Right ventricle myocardium superior (tissue), 1 donor: ENCODE results near the gene DGAT2. TPM values are rescaled to one million over a fixed set of nuclear protein-coding genes. Genes with fewer than 3 reads are reported as not detected.
"Not testable (repeated sequence)": the region's sequence is repeated elsewhere in the genome, so short reads cannot be mapped to it uniquely, and the experiment has no call there.

Experiments
- ATAC-seq: fragments of 200-7000 bp; cut with Tn5 transposase; one replicate; pipeline ENCODE4 v1.9.1; 2020; ENCODE audit warnings: mild to moderate bottlenecking; ENCODE audit not compliant: poor library complexity
- DNase-seq: peaks from one replicate; pipeline ENCODE4 v3.0.0-alpha.2; 2020
- intact Hi-C: fragments of 100-400 bp; cut with DNase I; formaldehyde crosslinking; loops from one replicate; pipeline ENCODE4 v1.11.2; 2022
- total RNA-seq: library from RNA; stranded (reverse); fragmentation: NEBNext Ultra II Directional; extraction: Animal tissue kit (Norgen Biotek cat#: 25700); gene quantifications from one replicate; pipeline ENCODE4 v1.2.1, GENCODE V29; 2021
- donor health status: DM: no; HTN: yes; CAD: no; lungs with severe emphysema.

DGAT2 gene
- total RNA-seq, 1 donor from 2014 or later = 20.7 TPM

DNA sequence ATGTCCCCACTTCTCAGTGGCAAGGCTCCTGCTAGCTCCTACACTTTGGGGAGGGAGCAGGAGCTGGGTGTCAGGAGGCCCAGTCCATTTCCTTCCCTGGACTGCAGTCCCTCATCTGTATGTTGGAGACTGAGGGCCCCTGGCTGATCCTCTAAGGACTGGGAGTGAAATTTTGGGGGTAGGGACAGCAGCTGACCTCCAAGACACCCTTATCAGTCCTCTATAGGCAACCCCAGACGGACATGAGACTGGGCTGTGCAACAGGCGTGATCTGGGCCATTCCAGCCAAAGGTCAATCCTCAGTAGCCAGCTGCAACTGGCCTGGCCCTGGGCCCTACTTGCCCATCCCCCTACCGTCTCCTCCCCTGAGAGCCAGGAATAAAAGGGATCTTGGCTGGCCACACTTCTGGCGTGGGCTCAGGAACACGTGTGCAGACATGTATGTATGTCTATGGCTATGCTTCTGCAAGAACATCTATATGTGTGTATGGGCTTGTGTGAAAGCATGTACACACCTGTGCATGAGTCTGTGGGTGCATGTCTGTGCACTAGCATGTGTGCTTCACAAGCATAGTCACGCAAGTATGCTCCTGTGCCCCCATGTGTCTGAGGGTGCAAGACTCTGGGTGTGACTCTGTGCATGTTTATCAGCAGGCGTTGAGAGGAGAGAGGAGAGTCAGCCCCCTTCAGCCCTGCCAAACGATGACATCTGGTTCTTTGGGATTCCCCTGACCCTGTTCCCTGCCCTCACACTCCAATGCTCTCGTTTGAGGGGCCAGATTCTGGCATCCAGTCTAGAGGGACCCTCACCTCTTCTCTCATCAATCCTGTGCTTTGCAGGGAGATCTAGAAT is 24.6 kb upstream of the DGAT2 start:
- ATAC-seq (peak; percentile 18), DNase-seq (peak; percentile 68)
- intact Hi-C loops = no loop called here

DNA sequence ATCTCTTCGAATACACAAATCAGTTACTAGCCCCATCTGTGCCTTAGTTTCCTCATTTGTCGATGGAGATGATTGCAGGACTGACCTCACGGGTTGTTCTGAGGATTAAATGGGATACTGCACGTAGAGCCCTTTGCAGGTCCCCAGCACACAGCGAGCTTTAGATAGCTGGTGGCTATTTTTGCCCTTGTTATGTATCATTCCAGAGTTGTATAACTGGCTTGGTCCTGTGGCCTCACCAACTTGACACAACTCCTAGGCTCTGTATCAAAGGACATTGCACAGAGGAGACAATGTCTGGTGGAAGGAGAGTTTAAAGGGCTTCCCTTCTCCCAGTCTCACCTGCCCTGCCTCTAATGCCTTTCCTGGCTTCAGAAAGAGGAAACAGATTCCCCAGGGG is 22.8 kb upstream of the DGAT2 start:
- no peak for DNase-seq

DNA sequence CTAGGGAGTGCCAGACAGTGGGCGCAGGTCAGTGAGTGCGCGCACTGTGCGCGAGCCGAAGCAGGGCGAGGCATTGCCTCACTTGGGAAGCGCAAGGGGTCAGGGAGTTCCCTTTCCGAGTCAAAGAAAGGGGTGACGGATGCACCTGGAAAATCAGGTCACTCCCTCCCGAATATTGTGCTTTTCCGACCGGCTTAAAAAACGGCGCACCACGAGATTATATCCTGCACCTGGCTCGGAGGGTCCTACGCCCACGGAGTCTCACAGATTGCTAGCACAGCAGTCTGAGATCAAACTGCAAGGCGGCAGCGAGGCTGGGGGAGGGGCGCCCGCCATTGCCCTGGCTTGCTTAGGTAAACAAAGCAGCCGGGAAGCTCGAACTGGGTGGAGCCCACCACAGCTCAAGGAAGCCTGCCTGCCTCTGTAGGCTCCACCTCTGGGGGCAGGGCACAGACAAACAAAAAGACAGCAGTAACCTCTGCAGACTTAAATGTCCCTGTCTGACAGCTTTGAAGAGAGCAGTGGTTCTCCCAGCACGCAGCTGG is 19.8 kb upstream of the DGAT2 start:
- ATAC-seq, intact Hi-C loops, DNase-seq: not testable (repeated sequence)

More for the DNA sequence above, 22.8 kb upstream of the DGAT2 start:
- intact Hi-C loops = no loop called here
- peak; percentile 95 for ATAC-seq

DNA sequence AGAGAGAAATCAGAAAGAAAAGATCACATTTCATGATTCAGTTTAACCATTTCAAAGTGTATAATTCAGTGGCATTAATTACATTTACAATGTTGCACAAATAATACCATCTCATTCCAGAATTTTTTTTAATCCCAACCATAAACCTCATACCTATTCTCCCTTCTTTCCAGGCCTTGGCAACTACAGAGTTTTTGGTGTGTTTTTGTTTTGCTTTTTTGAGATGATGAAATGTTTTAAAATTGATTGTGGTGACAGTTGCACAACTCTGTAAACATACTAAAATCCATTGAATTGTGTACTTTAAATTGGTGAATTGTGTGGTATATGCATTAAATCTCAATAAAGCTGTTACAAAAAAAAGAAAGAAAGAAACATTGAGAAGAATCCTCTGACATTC is 13.6 kb upstream of the DGAT2 start:
- intact Hi-C loops, DNase-seq, ATAC-seq: not testable (repeated sequence)

DNA sequence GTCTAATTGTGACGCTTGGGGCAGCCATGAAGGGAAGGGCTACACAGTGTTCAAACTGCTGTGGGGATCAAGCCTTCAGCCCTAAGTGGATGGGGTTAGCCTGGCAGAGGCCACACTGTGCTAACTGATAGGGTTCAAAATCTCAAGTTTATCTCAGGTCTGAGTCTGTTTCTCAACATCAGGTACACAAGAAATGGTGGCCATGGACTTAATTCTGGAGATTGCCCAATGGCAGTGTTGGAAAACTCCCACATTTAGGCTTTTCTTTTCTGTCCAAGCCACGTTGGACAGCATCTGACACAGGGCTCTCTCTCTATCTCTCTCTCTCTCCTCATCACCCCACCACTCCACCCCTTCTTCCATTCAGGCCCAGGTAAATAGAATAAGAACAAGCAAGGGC is 10.9 kb upstream of the DGAT2 start:
- no peak for DNase-seq
- intact Hi-C loops = no loop called here

DNA sequence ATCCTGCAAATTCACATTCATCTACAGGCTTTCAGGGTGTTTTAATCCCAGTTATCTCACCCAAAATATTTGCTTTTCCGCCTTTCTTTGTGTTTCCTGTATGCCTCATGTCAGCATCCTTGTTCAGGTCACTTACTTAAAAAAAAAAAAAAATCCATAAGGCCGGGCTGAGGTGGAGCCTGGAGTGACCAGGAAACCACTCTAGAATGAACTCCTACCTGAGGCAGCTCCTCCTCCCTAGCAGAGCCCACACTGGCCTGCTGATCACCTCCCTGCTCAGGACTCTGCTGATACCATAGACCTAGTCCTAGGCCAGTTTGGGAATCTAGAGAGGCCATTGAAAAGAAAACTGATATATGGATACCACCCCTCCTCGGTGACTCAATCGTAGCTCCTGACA is 8.7 kb upstream of the DGAT2 start:
- DNase-seq (no peak), ATAC-seq (no peak)
- intact Hi-C loops = loop anchor here (10.0 kb wide), 1 partner anchor 45 kb away; the partner anchor contains the start of gene MOGAT2

More for the DNA sequence above, 10.9 kb upstream of the DGAT2 start:
- no peak for ATAC-seq

DNA sequence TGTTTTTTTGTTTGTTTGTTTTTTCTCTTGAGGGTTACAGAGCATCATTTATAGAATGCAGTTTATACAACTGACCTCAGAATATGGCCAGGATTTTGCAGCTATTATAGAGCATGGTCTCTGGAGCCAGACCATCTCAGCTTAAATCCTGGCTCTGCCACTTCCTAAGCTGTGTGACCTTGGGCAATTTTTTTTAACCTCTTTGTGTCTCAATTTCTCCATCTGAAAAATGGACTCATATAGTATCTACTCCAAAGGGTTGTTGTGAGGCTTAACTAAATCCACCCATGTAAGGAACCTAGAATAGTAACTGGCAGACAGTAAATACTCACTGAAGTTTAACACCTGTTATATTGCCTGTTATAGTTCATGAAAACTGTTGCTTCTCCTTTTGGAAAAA is 8.3 kb upstream of the DGAT2 start:
- intact Hi-C loops = loop anchor here (10.0 kb wide), 1 partner anchor 45 kb away; the partner anchor contains the start of gene MOGAT2
- DNase-seq (no peak), ATAC-seq (no peak)

DNA sequence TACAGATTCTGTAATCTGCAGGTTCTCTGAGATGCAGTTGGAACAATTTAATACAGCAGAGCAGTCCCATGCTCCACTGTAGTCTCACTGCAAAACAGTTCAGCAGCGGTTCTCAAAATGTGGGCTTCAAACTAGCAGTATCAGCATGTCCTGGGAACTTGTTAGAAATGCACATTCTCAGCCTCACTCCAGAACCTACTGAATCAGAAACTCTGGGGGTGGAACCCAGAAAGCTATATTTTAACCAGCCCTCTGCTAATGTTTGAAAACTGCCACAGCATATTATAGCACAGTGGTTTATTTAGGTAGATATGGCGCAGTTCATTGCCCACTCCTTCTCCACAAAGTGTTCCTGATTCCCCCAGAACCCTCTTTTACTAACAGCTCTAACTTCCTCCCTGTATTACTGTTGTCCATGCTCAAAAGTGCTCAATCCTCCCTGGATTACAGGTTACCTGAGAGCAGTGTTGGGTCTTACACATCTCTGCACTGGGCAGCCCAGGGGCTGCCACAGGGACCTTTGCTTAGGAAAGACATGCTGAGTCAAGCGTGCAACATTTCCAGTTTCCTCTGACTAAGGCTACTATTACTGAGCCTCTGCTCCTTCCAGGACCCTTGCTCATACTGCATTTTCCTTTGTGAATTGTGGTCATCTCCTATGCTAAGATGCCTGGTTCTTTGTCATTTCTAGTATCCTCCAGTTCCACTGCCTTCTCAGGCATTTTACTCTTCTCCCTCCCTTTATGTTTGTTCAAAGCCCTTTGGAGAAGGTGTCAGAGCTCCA is 7.7 kb upstream of the DGAT2 start:
- intact Hi-C loops = loop anchor here (10.0 kb wide), 1 partner anchor 46 kb away; the partner anchor contains the start of gene MOGAT2
- no peak for DNase-seq

DNA sequence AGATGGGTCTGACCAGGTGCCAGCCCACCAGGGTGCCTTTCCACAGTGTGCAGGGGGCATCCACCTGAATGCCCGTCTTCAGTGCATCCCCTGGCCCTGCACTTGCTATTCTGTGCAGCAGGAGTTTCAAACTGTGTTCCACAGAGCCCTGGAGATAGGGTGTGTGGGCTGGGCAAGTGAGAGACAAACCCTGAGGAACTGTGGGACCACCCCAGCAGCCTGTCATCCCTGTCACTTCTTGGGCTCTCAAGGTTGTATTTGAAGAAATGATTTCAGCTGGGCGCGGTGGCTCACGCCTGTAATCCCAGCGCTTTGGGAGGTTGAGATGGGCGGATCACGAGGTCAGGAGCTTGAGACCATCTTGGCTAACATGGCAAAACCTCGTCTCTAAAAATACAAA is 6.4 kb upstream of the DGAT2 start:
- intact Hi-C loops = loop anchor here (10.0 kb wide), 1 partner anchor 47 kb away; the partner anchor contains the start of gene MOGAT2
- no peak for DNase-seq
- no peak for ATAC-seq

More for the DNA sequence above, 7.7 kb upstream of the DGAT2 start:
- no peak for ATAC-seq

DNA sequence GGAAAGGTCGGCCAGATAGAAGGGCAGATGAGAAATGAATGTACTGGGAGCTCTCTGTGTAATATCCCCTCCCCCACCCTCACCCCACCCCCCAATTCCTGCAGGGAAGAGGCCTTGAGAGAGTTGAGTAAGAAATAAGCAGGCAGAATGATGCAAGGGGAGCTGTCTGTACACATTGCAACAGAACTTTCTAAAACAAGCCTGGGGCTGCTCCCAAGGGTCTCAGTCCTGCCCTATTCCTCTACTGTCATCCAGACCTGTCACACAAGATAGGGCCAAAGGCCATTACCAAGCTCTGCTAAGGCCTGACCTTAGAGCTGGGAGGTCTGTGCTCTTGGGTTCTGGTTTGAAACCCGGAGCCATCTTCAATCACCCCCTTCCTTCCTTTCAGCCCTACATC is 5.7 kb upstream of the DGAT2 start:
- peak; percentile 13 for ATAC-seq

DNA sequence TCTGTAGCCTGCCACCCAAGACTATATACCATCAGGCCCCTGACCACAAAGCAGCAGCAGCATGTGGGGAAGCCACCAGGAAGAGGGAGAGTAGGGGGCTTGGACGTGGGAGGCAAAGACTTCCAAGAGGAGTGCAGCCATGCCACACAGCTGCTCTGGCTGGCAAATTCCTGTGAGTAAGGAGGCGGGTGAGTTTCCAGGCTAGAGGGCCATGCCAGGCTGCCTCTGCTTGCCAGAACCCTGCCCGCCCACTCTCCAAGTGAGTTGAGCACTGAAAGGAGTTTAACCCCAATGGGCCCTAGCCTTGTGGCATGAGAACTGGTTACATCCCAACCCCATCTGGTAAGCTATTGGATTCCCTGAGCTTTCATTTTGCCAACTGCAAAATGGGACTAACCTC is 4.7 kb upstream of the DGAT2 start:
- DNase-seq (no peak), ATAC-seq (no peak)
- intact Hi-C loops = loop anchor here (10.0 kb wide), 1 partner anchor 49 kb away; the partner anchor contains the start of gene MOGAT2

More for the DNA sequence above, 5.7 kb upstream of the DGAT2 start:
- intact Hi-C loops = loop anchor here (10.0 kb wide), 1 partner anchor 48 kb away; the partner anchor contains the start of gene MOGAT2
- DNase-seq = no peak

DNA sequence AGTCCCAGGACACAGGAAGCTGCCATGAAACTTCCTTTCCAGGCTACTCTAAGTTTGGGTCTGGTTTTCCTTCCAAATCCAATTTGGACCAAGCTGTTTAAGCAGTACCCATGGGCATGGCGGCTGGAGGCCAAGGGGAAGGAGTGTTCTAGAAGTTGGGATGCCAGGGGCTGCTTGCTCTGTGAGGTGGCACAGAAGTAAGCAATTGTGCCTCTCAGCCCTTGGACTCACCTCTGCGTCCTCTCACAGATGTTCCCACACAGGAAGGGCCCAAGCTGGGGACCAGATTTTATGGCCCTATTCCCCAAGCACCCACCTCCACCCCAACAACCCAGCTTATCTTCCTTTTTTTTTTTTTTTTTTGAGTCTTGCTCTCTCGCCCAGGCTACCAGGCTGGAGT is 3.5 kb upstream of the DGAT2 start:
- no peak for ATAC-seq
- DNase-seq = no peak
- intact Hi-C loops = loop anchor here (10.0 kb wide), 1 partner anchor 50 kb away; the partner anchor contains the start of gene MOGAT2

DNA sequence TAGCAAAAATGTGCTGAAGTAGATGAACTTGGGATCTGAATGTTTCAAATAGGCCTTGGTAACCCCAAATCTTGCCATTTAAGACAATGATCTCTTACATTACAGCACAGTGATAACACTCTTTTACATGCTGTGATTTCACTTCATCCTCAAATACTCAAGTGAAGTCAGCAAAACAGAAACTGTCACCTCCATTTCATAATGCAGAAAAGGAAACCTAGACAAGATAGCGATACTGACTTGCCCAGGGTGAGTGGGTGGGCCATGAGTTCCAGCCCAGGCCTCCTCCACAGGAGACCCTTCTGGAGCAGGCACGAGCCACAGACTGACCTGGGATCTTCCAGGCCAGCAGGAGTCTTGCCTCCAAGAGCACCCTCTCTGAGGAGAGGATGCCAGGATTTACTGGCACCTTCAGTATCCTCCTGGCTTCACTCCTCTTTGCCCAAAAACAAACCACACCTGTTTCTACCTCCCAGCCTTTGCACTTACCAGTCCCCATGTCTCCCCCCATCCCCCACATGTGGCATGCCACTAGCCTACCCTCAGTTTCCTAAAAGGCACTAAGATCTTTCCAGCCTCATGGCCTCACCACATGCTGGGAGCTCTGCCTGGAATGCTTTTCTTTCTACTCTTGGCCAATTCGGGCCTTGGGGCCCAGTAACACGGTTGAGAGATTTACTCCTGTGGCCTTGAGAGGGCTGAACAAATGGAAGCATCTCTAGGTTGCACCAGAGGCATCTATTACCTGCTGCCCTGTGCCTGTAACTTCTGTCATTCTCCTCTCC is 1.9 kb upstream of the DGAT2 start:
- DNase-seq (no peak), ATAC-seq (no peak)
- intact Hi-C loops = loop anchor here (10.0 kb wide), 1 partner anchor 52 kb away; the partner anchor contains the start of gene MOGAT2

DNA sequence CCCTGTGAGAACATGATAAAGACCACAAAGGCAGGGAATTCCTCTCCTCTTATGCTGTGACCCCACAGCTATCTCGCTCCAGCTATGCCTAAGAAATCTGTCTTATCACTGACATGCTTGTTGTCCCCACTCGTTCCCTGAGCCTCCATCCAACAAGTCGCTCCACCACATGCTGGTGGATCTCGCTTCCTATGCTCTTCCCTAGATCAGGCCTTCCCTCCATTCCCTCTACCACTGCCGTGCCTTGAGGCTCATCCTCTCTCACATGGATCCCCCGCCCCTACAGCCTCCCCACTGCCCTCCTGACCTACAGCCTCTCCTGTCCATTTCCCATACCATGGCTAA is 1.4 kb upstream of the DGAT2 start:
- ATAC-seq = no peak
- no peak for DNase-seq
- intact Hi-C loops = loop anchor here (10.0 kb wide), 1 partner anchor 52 kb away; the partner anchor contains the start of gene MOGAT2

DNA sequence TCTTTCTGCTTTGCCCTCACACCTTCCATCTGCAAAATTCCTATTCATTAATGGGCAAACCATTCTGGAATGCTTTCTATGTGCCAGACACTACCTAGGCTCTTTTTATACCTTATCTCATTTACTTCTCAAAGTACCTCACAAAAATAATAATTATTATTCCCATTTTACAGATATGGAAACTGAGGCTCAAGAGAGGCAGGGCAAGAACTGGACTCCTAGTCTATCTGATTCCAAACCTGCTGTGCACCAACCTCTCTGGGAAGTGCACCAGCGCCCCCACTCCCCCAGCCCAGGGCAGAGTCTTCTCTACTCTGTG is 826 bp upstream of the DGAT2 start:
- ATAC-seq (no peak), DNase-seq (no peak)
- intact Hi-C loops = loop anchor here (10.0 kb wide), 1 partner anchor 53 kb away; the partner anchor contains the start of gene MOGAT2

DNA sequence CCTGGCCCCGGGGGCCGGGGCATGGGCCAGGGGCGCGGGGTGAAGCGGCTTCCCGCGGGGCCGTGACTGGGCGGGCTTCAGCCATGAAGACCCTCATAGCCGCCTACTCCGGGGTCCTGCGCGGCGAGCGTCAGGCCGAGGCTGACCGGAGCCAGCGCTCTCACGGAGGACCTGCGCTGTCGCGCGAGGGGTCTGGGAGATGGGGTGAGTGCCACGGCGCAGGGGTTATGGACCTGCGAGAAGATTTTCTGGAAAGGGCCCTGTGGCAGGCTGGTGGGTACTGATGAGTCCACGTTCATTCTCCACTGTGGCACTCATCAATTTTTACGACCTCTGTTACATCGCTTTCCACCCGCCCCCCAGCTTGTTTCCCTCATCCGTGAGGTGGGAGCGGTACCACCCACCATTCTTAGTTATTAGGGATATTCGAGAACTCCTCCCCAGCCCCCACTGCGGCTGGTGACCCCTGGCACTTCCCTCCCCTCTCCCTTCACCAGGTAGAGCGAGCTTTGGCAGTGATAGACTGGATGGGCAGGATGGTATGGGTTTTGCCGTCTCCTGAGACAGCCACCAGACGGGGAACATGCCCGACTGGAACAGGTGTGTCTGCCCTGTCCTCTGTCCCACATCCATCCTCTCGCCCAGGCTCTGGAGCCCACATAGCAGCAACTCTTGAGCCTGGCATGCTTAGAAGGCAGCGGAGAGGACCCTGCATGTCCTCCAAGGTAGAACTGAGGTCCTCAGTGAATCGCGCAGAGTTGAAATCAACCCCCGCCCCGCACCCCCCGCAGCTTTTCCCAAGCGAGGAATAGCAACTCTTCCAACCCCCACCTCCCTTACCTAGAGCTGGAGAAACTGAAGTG is 562 bp downstream of the DGAT2 start:
- peak; percentile 16 for ATAC-seq
- DNase-seq = no peak

DNA sequence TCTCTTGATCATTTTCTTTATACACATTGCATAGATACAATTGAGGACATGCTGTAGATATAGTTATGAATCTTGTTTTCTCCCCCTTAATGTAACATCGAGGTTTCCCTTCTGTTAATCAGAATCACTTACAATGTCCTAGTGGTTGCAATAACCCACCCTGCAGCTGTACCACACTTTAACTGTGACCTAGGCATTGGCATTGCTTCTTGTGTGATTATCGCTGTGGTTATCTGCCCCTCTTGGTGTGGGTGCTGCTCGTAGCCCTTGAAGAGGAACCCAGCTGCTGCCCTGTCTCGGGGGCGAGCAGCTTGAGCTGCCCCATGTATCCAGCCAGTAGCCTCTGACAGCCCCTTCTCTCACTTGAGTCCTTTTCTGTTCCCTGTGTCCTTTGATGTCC is 1.5 kb downstream of the DGAT2 start:
- ATAC-seq (no peak), DNase-seq (no peak)
- intact Hi-C loops = no loop called here

More for the DNA sequence above, 562 bp downstream of the DGAT2 start:
- intact Hi-C loops = loop anchor here (10.0 kb wide), 1 partner anchor 54 kb away; the partner anchor contains the start of gene MOGAT2
